NCI-H1092 treated with DMSO at 0.1 percent for 48 hours (cell line): Measurements from ENCODE around the gene BRPF1.

Experiments
- DNase-seq: peaks from one replicate; lab custom pipeline; 2025; lab: John Stamatoyannopoulos, UW

Gene BRPF1

DNA sequence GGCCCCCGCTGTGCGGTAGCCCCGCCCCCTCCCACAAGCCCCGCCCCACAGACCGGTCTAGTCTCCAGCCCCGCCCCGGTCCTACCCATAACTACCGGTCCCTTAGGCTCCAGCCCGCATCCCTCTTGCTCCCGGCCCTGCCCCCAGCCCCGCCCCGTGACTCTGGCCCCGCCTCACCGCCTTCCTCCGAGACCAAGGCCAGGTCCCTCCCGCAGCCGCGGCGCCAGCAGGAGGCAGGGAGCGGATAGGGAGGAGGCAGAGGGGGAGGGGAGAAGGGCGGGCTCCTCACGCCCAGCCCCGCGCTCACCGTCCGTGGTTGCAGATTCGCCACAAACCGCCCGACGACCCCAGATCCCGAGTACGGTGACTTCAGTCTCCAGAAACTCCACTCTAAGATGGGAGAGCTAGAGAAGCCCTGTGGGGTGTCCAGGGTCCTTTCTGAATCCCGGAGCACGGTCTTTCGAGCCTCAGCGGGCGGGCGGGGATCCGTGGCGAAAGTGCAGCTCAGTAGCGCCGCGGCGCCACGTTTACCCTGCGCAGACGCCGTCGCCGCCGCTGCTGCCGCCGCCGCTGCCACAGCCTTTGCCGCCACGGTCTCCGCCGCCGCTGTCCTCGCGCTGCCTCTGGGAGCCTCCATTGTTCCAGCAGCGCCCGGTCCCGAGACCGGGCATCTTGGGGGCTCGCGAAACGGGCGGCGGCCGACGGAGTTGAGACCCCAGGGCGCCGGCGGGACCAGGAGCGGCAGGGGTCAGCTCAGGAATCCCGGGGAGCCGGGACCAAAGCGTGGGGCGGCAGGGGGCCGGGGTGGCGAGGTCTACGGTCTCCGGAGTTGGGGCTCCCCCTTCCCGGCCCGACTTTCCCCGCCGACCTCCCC lies at the start of gene BRPF1:
TSS of gene BRPF1 (plus strand) at position 530 of the 874 bp plus-strand sequence. CDS start 2,406 bp downstream, outside the sequence.
- DNase-seq, result peak; percentile 93

GRCh38 chr3:9682096-9682495 lies 49.4 kb upstream of the BRPF1 start:
- DNase-seq, result no peak

DNA sequence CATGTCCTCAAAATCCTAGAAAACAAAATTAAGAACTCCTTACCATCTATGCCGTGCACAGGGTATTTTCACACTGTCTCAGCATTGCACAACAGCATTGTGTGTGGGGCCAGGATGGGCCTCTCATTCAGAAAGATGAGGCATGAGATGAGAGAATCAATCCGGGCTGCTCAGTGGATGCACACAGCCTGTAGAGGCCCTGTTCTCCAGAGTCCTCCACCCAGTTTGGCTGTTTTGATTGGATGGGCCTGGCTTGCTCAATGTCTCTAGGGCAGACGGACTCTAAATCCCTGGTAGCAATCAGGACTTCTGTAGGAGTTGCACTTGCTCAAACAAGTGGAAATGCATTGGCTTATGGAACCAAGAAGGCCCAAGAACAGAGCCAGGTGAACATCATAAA lies 48.1 kb upstream of the BRPF1 start:
- DNase-seq, result no peak

DNA sequence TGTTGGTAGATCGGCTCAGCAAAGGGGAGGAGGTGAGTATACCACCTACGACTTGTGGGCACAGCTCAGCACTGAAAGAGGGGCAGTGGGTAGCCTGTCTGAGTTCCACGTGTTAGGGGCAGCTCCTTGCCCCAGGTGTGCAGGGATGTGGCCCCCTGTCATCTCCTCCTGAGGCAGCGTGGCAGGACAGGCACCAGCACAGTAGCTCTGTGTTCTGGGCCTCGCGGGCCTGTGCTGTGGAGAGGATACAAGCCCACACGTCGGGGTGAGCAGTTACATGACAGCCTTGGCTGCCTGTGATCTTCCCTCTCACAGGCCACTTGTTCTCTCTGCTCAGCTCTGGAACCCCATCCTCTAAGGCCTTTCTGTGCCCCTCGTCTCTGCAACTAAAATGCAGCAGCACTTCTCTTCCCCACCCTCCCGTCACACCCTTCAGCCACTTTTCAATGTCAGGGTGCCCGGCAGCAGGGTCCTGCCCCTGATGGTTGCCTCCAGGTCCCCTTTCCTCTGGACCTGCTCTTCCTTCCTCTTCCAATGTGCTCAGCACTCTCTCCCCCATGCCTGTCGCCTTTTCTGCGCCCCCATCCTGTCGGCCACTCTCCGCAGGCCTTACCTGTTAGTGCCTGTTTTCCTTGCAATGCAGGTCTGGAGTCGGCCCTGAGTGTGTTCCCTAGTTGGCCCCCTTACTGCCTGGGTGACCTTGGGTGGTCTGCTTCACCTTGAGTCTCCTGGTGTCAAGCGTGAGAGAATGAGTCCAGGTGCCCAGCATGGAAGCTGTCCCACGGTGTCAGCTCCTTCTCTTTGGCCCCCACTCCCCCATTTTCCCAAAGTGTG lies 46.1 kb upstream of the BRPF1 start:
- DNase-seq, result no peak

DNA sequence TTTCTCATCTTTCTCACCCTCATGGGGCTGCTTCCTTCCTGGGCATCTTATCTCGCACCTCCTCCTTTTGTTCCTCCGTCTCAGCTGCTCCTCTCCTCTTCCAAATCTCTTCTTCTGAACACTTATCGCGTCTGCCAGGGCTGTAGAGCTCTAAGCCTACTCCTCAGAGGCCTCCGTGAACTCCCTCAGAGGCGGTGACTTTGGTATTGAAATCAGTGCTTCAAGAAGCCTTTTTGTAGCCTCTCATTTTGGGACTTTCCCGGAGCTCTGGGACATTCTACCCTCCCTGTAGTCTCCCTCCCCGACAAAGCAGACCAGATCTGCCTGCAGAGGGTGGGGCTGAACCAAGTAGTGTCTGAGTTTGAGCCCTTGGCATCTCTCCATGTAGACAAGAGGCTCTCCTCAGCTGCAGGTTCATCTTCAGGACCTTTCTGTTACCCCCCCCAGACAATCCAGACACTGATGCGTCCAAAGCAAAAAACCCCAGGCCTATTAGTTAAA lies 45.4 kb upstream of the BRPF1 start:
- no peak for DNase-seq

- no peak for DNase-seq
Measured at GRCh38 chr3:9686703-9687102, 44.8 kb upstream of the BRPF1 start.

DNA sequence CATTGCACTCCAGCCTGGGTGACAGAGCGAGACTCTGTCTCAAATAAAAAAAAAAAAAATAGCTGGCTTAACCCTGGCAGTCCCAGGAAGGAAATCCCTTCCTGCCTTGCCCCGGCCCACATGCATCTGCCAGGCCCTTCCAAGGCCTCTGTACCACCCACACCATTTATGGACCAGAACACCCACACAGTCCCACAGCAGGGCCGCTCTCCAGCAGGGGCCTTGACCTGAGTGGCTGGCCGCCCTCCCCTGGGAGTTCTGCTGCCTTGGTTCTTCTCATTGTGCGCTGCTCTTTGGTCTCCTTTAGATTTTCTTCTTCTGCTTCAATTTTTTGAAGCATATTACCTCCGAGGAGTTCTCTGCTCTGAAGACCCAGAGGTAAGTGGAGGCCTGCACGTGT lies 44.0 kb upstream of the BRPF1 start:
- no peak for DNase-seq

- no peak for DNase-seq
Measured at GRCh38 chr3:9688961-9689360, 42.6 kb upstream of the BRPF1 start.

GRCh38 chr3:9689757-9690156 lies 41.8 kb upstream of the BRPF1 start:
- no peak for DNase-seq

GRCh38 chr3:9690451-9691450 lies 40.8 kb upstream of the BRPF1 start:
- DNase-seq, result no peak

GRCh38 chr3:9691636-9692035 lies 39.9 kb upstream of the BRPF1 start:
- DNase-seq, result no peak

- no peak for DNase-seq
Measured at GRCh38 chr3:9692416-9692815, 39.1 kb upstream of the BRPF1 start.

GRCh38 chr3:9695345-9695744 lies 36.2 kb upstream of the BRPF1 start:
- DNase-seq, result no peak

GRCh38 chr3:9695746-9696145 lies 35.8 kb upstream of the BRPF1 start:
- no peak for DNase-seq

DNA sequence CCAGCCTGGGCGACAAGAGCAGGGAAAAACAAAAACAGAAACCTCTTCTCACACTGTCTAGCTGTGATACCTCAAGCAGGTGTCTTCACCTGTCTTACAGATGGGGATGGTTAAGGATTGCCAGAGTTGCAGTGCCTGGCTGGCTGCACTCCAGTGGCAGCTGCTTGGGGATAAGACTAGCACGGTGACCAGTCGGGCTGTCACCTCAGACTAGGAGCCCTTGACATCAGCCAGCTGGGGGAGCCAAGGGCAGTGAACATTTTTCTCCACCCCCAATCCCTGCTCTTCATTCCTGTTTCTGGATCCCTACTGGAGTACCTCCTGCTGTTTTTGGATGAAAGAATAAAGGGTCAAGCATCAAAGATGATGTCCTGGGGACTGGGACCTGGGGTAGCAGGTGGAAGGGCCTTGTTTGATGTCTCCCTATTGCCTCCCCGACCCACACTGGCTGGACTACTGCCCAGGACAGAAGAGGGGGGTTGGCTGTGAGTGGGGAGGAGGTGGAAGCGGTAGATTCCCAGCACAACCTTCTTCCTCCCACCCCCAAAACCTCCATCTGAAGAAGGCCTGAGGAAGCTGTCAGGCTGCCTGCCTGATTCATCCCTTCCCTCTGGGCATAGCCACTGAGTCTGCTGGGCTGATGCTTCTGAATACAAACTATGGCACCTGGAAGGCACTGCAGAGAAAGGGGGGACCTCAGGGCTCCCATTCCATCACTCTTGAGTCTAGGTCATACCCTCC lies 34.9 kb upstream of the BRPF1 start:
- DNase-seq, result no peak

- DNase-seq, result no peak
Measured at GRCh38 chr3:9697892-9698291, 33.6 kb upstream of the BRPF1 start.

GRCh38 chr3:9698293-9698692 lies 33.2 kb upstream of the BRPF1 start:
- no peak for DNase-seq

DNA sequence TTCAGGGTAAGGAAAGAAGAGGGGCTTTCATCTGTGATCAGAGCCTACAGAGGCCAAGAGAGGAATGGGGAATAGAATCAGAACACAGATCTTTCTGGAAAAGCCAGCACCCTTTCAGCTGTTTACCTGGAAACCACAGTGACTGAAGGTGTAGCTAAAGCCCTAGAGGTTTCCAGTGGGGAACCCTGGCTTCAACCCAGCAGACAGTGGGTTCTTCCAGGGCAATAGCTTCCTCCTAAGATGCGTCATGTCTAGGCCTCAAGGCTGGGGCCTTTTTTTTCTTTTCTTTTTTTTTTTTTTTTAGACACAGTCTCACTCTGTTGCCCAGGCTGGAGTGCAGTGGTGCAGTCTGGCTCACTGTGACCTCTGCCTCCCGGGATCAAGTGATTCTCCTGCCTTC lies 31.0 kb upstream of the BRPF1 start:
- no peak for DNase-seq

- no peak for DNase-seq
Measured at GRCh38 chr3:9701006-9701405, 30.5 kb upstream of the BRPF1 start.

GRCh38 chr3:9701711-9702110 lies 29.8 kb upstream of the BRPF1 start:
- DNase-seq, result no peak

GRCh38 chr3:9703240-9703639 lies 28.3 kb upstream of the BRPF1 start:
- DNase-seq, result no peak
